PFSK-1 (cell line): ENCODE data around the gene SREK1.

Source experiments
- FOXP2 ChIP-seq: optimal IDR thresholded peaks from 2 replicates; pipeline ENCODE3; 2011; ENCODE audit warnings: borderline replicate concordance, control low read depth, inconsistent platforms; ENCODE audit not compliant: insufficient read depth; ENCODE audit errors: extremely low read length, extremely low read depth
- POLR2AphosphoS5 ChIP-seq: IDR thresholded peaks from 2 replicates; pipeline ENCODE4 v1.6.1; 2012; ENCODE audit warnings: low read depth, mild to moderate bottlenecking, control low read depth, low read length, moderate library complexity
- SIN3A ChIP-seq: IDR thresholded peaks from 2 replicates; pipeline ENCODE4 v1.6.1; 2012; ENCODE audit warnings: mild to moderate bottlenecking, low read length, moderate library complexity, borderline replicate concordance; ENCODE audit not compliant: insufficient read depth
- TAF1 ChIP-seq: IDR thresholded peaks from 2 replicates; pipeline ENCODE4 v1.6.1; 2012; ENCODE audit warnings: low read length, control low read depth, borderline replicate concordance; ENCODE audit not compliant: insufficient read depth
- TF ChIP-seq, protein P1 (sequence below), 2 experiments: IDR thresholded peaks; 2 replicates each; pipeline versions ENCODE4 v1.6.1 to v1.8.0; 2011 to 2012; ENCODE audit warnings: low read depth in 2 of 2, low read length in 2 of 2, control low read depth in 1 of 2, inconsistent platforms in 1 of 2, mild to moderate bottlenecking in 1 of 2, moderate library complexity in 1 of 2; ENCODE audit not compliant: insufficient read depth in 1 of 2

GRCh38 chr5:66171349-66172344, 27.5 kb downstream of the SREK1 start:
- TF ChIP-seq POLR2AphosphoS5 (no peak), TAF1 (no peak), SIN3A (no peak), FOXP2 (no peak)
- TF ChIP-seq, protein P1, sequence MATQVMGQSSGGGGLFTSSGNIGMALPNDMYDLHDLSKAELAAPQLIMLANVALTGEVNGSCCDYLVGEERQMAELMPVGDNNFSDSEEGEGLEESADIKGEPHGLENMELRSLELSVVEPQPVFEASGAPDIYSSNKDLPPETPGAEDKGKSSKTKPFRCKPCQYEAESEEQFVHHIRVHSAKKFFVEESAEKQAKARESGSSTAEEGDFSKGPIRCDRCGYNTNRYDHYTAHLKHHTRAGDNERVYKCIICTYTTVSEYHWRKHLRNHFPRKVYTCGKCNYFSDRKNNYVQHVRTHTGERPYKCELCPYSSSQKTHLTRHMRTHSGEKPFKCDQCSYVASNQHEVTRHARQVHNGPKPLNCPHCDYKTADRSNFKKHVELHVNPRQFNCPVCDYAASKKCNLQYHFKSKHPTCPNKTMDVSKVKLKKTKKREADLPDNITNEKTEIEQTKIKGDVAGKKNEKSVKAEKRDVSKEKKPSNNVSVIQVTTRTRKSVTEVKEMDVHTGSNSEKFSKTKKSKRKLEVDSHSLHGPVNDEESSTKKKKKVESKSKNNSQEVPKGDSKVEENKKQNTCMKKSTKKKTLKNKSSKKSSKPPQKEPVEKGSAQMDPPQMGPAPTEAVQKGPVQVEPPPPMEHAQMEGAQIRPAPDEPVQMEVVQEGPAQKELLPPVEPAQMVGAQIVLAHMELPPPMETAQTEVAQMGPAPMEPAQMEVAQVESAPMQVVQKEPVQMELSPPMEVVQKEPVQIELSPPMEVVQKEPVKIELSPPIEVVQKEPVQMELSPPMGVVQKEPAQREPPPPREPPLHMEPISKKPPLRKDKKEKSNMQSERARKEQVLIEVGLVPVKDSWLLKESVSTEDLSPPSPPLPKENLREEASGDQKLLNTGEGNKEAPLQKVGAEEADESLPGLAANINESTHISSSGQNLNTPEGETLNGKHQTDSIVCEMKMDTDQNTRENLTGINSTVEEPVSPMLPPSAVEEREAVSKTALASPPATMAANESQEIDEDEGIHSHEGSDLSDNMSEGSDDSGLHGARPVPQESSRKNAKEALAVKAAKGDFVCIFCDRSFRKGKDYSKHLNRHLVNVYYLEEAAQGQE (IDR thresholded peaks at IDR 0.05; ENCODE audit: insufficient read depth in 1 of 2, low read depth in 2 of 2, low read length in 2 of 2) = no peak
